Astrocyte (in vitro differentiated cells and primary cell): ENCODE measurements around the gene FAM174C. TPM values are rescaled to one million over a fixed set of nuclear protein-coding genes. Genes with fewer than 3 reads are reported as not detected.

Experiments
- DNase-seq: peaks from one replicate; pipeline ENCODE4 v3.0.0-alpha.2; 2010; ENCODE audit warnings: low read depth
- FAIRE-seq: peaks from 2 replicates; lab custom pipeline; 2011; peaks lifted over from hg19 to GRCh38; lab: Jason Lieb, UNC
- H2AFZ ChIP-seq: 2 replicates; pipeline ENCODE4 v1.6.0; 2012; ENCODE audit warnings: low read depth, low read length, inconsistent platforms
- H3K27ac ChIP-seq: 2 replicates; pipeline ENCODE4 v1.5.1; 2011; ENCODE audit warnings: low read depth, low read length, inconsistent platforms
- H3K27me3 ChIP-seq: 2 replicates; pipeline ENCODE4 v1.6.0; 2011; ENCODE audit warnings: low read length, inconsistent platforms; ENCODE audit not compliant: insufficient read depth
- H3K36me3 ChIP-seq: 2 replicates; pipeline ENCODE4 v1.5.1; 2011; ENCODE audit warnings: low read length, inconsistent platforms; ENCODE audit not compliant: insufficient read depth
- H3K4me1 ChIP-seq: 2 replicates; pipeline ENCODE4 v1.5.1; 2011; ENCODE audit warnings: low read length, inconsistent platforms; ENCODE audit not compliant: insufficient read depth
- H3K4me2 ChIP-seq: 2 replicates; pipeline ENCODE4 v1.6.0; 2012; ENCODE audit warnings: low read length, inconsistent platforms
- H3K4me3 ChIP-seq: 2 replicates; pipeline ENCODE4 v1.5.1; 2011; ENCODE audit warnings: low read depth, mild to moderate bottlenecking, low read length, inconsistent platforms; ENCODE audit not compliant: insufficient read depth
- H3K79me2 ChIP-seq: 2 replicates; pipeline ENCODE4 v1.6.0; 2012; ENCODE audit warnings: mild to moderate bottlenecking, low read length, inconsistent platforms; ENCODE audit not compliant: insufficient read depth
- H3K9ac ChIP-seq: 2 replicates; pipeline ENCODE4 v1.6.0; 2012; ENCODE audit warnings: mild to moderate bottlenecking, low read length, inconsistent platforms
- H3K9me3 ChIP-seq: 2 replicates; pipeline ENCODE4 v1.5.1; 2012; ENCODE audit warnings: low read depth, mild to moderate bottlenecking, low read length, inconsistent platforms; ENCODE audit not compliant: insufficient read depth
- H4K20me1 ChIP-seq: 2 replicates; pipeline ENCODE4 v1.6.0; 2012; ENCODE audit warnings: low read length, inconsistent platforms; ENCODE audit not compliant: insufficient read depth
- H3K27ac Mint-ChIP-seq: one replicate; pipeline ENCODE4 v1.8.0; 2021; ENCODE audit warnings: mild to moderate bottlenecking, mixed read lengths; ENCODE audit not compliant: unreplicated experiment
- H3K27me3 Mint-ChIP-seq: one replicate; pipeline ENCODE4 v1.8.0; 2021; ENCODE audit warnings: low read depth, mixed read lengths; ENCODE audit not compliant: unreplicated experiment
- H3K36me3 Mint-ChIP-seq: one replicate; pipeline ENCODE4 v1.8.0; 2021; ENCODE audit warnings: low read depth, mixed read lengths; ENCODE audit not compliant: unreplicated experiment
- H3K4me1 Mint-ChIP-seq: one replicate; pipeline ENCODE4 v1.8.0; 2021; ENCODE audit warnings: low read depth, mixed read lengths; ENCODE audit not compliant: unreplicated experiment
- H3K4me3 Mint-ChIP-seq: one replicate; pipeline ENCODE4 v1.8.0; 2021; ENCODE audit warnings: mild to moderate bottlenecking, moderate library complexity, mixed read lengths; ENCODE audit not compliant: unreplicated experiment
- H3K9me3 Mint-ChIP-seq: one replicate; pipeline ENCODE4 v1.8.0; 2021; ENCODE audit warnings: mild to moderate bottlenecking, mixed read lengths; ENCODE audit not compliant: unreplicated experiment
- EZH2 ChIP-seq: IDR thresholded peaks from 2 replicates; pipeline ENCODE4 v1.6.1; 2012; ENCODE audit warnings: mild to moderate bottlenecking, low read length, inconsistent platforms; ENCODE audit not compliant: insufficient read depth
- total RNA-seq: library from RNA; stranded (reverse); gene quantifications from 2 replicates; pipeline ENCODE4 v1.2.1, GENCODE V29; 2021
- TF ChIP-seq, protein P1 (sequence below): IDR thresholded peaks from 2 replicates; pipeline ENCODE4 v1.5.1; 2011; ENCODE audit warnings: low read depth, mild to moderate bottlenecking, inconsistent platforms, low read length, moderate library complexity; ENCODE audit not compliant: insufficient read depth

The FAM174C gene
- total RNA-seq, 1 donor from 2014 or later, result 50.5 TPM

DNA sequence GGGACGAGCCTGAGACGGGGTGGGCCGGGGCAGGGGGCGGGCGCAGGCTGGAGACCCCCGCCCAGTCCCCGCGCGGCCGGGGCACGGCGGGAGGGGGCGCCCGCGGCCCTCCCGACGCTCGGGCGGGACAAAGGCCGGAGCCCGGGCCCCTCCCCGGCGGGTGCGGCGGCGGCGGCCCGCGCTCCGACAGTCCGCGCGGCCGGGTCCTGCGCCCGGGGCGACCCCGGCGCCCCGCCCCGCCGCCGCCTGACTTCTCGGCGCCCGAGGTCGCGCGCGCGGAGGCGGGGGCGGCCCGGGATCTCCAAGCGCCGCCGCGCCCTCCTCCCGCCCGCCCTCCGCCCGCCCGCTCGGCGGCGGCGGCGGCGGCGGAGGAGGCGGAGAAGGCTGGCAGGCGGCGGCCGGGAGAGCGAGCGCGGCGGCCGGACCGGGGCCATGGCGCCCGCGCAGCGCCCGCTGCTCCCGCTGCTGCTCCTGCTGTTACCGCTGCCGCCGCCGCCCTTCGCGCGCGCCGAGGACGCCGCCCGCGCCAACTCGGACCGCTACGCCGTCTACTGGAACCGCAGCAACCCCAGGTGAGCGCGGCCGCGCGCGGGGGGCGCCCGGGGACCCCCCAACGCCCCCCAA lies 10.5 kb downstream of the FAM174C start, which contains the start of gene EFNA2:
EFNA2 (plus strand) TSS at position 137 of the 624 bp plus-strand sequence; CDS start at position 433, 296 bp downstream.
- TF ChIP-seq, protein P1, sequence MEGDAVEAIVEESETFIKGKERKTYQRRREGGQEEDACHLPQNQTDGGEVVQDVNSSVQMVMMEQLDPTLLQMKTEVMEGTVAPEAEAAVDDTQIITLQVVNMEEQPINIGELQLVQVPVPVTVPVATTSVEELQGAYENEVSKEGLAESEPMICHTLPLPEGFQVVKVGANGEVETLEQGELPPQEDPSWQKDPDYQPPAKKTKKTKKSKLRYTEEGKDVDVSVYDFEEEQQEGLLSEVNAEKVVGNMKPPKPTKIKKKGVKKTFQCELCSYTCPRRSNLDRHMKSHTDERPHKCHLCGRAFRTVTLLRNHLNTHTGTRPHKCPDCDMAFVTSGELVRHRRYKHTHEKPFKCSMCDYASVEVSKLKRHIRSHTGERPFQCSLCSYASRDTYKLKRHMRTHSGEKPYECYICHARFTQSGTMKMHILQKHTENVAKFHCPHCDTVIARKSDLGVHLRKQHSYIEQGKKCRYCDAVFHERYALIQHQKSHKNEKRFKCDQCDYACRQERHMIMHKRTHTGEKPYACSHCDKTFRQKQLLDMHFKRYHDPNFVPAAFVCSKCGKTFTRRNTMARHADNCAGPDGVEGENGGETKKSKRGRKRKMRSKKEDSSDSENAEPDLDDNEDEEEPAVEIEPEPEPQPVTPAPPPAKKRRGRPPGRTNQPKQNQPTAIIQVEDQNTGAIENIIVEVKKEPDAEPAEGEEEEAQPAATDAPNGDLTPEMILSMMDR, result no peak
- no peak for TF ChIP-seq EZH2
- FAIRE-seq, result no peak
- peak within 1 kb of the TSS; percentile 65 for H3K4me2 ChIP-seq

DNA sequence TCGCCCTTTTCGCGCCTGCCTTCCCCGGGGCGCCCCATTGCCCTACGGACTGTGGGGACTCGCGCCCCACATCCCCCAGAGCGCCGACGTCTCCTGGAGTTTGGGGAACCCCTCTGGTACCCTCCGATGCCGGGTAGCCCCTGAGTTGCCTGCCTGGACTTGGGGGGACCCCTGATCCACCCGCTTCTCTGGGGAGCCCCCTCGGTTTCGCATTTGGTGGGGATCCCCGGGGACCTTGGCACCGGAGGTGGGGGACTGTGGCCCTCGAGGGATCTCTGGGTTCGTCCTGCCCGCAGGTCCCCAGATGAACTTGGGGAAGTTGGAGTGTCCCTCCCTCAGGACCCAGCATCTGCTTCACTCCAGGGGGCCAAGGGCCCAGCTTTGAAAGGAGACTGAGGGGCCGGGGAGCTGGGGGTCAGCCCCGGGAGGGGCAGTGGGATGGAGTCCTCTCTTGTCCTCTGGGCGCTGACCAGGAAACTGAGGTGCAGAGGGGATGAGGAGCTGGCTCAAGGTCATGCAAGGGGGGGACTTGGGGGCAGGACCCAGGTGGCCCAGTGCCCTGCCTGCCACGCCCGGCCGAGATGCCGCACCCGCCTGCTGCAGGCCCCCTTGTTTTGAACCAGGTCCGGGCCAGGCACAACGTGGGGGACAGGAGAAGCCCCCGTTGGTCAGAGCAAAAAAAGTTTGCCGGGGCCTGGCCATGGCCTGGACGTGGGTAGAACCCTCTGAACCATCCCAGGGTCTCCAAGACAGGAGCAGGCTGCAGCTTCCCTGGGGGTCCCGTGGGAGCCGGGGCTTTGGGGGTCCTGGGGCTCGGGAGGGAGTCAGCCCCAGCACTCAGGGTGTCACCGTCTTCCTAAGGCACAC lies 11.4 kb downstream of the FAM174C start:
- peak overlapping the region; percentile 65 for H3K4me2 ChIP-seq
- no peaks in the 10 kb centered on the region for H3K79me2 ChIP-seq

More for the DNA sequence above, 10.5 kb downstream of the FAM174C start, which contains the start of gene EFNA2:
- Histone ChIP-seq H3K27me3 (peaks cover 21% of the 10 kb centered on the region), H4K20me1 (peaks cover 13% of the 10 kb centered on the region), H3K27ac (no peak within 1 kb of the TSS), H3K36me3 (no peaks in the 10 kb centered on the region), H2AFZ (no peak within 1 kb of the TSS), H3K79me2 (no peaks in the 10 kb centered on the region), H3K4me1 (peaks cover 2% of the 10 kb centered on the region), H3K9me3 (no peaks in the 10 kb centered on the region), H3K9ac (no peak within 1 kb of the TSS), H3K4me3 (no peak within 1 kb of the TSS)
- DNase-seq, result no peak
- Mint-ChIP-seq H3K4me3 (peak within 1 kb of the TSS; percentile 81), H3K27me3 (peaks cover 6% of the 10 kb centered on the region), H3K36me3 (no peaks in the 10 kb centered on the region), H3K4me1 (no peaks in the 10 kb centered on the region), H3K27ac (no peak within 1 kb of the TSS), H3K9me3 (no peaks in the 10 kb centered on the region)

More for the DNA sequence above, 11.4 kb downstream of the FAM174C start:
- FAIRE-seq, result no peak
- peaks cover 2% of the 10 kb centered on the region for H3K4me1 ChIP-seq
- Mint-ChIP-seq H3K4me3 (peak overlapping the region; percentile 81), H3K9me3 (no peaks in the 10 kb centered on the region), H3K36me3 (no peaks in the 10 kb centered on the region), H3K4me1 (no peaks in the 10 kb centered on the region), H3K27ac (no peak overlapping the region), H3K27me3 (peaks cover 6% of the 10 kb centered on the region)
- H3K4me3 ChIP-seq, result no peak overlapping the region
- H3K36me3 ChIP-seq, result no peaks in the 10 kb centered on the region
- H3K9ac ChIP-seq, result no peak overlapping the region
- TF ChIP-seq, protein P1, result no peak
- peak; percentile 62 for TF ChIP-seq EZH2
- peaks cover 13% of the 10 kb centered on the region for H4K20me1 ChIP-seq
- H2AFZ ChIP-seq, result no peak overlapping the region
- H3K27ac ChIP-seq, result no peak overlapping the region
- H3K27me3 ChIP-seq, result peaks cover 21% of the 10 kb centered on the region
- no peak for DNase-seq
- no peaks in the 10 kb centered on the region for H3K9me3 ChIP-seq
